ENCODE measurements around the gene HUS1B.

The HUS1B gene

DNA sequence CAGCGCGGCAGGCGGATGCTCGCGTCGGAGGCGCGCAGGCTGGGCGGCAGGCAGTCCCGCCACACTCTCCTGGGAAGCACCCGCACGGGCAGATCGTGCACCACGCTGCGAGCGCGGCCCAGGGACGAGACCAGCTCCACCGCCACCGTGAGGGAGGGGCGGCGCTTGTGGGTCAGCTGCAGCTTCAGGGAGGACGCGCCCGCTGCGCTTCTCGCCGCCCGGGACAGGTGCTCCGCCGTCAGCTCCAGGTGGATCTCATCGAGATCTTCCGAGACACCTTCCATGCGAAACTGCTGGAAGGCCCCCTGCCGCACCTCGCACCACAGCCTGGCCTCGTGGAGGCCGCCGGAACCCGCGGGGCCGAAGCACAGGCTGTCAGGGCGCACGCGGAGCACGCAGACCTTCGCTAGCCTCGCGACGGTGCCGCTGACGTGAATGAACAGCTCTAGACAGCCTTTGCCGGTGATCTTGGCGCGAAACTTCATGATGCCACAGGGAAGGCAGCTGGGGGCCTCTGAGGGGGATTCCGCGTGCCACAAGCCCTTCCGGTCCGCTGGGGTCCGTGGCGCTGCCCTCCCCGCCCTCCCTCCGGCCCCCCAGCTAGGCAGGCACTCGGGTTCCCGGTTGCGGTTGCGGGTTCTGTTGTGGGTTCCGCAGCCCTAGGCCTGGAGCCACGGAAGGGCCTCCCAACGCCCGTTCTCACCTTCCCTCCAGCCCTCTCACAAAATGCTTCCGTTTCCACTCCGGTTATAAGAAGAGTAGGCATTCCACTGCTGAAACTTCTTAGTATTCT lies at the start of gene HUS1B:
HUS1B (minus strand) TSS at position 641 of the 793 bp plus-strand sequence; CDS start at position 485, 156 bp downstream.
- DNase-seq (ENCODE audit: low read depth) = no peak
- H3K4me3 ChIP-seq (ENCODE audit: control insufficient read depth, low read depth, low read length) = no peak within 1 kb of the TSS
- TF ChIP-seq, protein P1, sequence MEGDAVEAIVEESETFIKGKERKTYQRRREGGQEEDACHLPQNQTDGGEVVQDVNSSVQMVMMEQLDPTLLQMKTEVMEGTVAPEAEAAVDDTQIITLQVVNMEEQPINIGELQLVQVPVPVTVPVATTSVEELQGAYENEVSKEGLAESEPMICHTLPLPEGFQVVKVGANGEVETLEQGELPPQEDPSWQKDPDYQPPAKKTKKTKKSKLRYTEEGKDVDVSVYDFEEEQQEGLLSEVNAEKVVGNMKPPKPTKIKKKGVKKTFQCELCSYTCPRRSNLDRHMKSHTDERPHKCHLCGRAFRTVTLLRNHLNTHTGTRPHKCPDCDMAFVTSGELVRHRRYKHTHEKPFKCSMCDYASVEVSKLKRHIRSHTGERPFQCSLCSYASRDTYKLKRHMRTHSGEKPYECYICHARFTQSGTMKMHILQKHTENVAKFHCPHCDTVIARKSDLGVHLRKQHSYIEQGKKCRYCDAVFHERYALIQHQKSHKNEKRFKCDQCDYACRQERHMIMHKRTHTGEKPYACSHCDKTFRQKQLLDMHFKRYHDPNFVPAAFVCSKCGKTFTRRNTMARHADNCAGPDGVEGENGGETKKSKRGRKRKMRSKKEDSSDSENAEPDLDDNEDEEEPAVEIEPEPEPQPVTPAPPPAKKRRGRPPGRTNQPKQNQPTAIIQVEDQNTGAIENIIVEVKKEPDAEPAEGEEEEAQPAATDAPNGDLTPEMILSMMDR (conservative IDR thresholded peaks at IDR 0.05; ENCODE audit: control insufficient read depth, insufficient read depth, low read depth, low read length) = no peak

DNA sequence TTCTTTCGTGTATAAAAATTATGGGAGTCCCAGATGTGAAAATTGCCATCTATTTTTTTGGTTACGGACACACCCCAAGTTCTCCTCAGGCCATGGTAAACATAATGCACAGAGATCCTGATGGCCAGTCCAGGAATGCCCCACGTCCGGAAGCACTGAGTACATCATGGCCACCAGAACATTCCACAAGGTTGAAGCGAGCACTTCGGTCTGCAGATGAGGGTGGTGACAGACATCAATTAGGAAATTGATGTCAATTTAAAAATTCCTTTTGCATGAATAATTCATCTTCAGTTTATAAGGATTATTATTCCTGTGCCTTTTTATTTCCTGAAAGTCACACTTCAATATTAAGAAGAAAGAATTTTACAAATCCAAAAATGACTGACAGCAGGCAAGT lies 49.2 kb upstream of the HUS1B start:
- TF ChIP-seq, protein P1 (conservative IDR thresholded peaks at IDR 0.05; ENCODE audit: control insufficient read depth, insufficient read depth, low read depth, low read length) = no peak
- no peak for DNase-seq (ENCODE audit: low read depth)
- H3K4me3 ChIP-seq (ENCODE audit: control insufficient read depth, low read depth, low read length) = no peak overlapping the region

DNA sequence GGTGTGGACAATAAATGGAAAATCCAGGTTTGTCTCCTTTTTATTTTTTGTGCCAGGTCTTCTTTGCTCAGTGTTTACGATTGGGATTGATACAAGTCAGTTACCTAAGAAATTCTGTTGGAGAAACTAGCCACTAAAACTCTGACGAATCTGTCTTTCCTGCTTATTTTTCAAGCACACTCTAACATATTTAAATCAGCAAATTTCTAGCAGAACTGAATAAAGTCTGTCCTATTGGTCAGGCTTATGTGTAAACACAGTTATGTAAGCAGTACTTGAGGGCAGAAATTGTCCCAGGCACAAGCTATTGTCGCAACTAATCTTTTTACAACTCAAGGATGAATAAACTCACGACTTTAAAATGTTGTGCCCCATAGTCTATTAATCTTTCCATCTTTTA lies 48.1 kb upstream of the HUS1B start:
- TF ChIP-seq, protein P1 (conservative IDR thresholded peaks at IDR 0.05; ENCODE audit: control insufficient read depth, insufficient read depth, low read depth, low read length) = no peak
- DNase-seq (ENCODE audit: low read depth) = no peak

DNA sequence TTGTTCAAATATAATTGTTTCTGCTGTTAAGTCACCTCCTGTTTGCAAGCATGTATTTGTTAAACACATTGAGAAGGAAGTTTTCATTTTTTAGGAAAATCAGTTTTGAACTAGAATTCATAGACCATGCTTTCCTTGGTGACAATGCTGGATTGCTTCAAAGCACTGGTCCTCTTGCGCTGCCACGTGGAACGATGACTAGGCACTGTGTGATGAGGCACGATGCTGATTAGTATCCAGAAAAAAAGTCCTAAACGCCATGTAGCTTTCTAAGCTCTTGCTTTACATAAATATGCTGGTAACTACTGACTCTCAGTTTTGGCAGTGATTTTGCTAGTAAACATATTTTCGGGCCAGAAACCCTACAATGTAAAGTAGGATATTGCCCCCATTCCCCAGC lies 47.1 kb upstream of the HUS1B start:
- DNase-seq (ENCODE audit: low read depth) = no peak
- TF ChIP-seq, protein P1 (conservative IDR thresholded peaks at IDR 0.05; ENCODE audit: control insufficient read depth, insufficient read depth, low read depth, low read length) = no peak

More for the DNA sequence above, 48.1 kb upstream of the HUS1B start:
- no peak overlapping the region for H3K4me3 ChIP-seq (ENCODE audit: control insufficient read depth, low read depth, low read length)

DNA sequence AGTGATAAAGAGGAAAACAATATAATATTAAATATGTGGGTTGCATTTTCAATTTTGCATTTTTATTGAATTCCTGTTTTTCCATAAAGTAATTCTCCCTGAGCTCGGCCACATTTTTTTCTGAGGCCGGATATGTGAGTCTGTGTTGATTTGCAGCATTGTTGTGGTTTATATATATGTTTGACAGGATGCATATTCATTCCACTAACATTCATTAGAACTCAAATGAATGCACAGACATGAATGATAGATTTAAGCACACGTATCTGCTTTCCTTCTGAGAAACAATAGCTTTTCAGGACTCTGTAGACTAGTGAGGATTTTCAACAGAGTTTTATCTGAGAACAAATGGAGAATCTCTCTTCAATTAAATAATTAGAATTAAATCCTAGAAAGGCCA lies 46.7 kb upstream of the HUS1B start:
- no peak overlapping the region for H3K4me3 ChIP-seq (ENCODE audit: control insufficient read depth, low read depth, low read length)
- TF ChIP-seq, protein P1 (conservative IDR thresholded peaks at IDR 0.05; ENCODE audit: control insufficient read depth, insufficient read depth, low read depth, low read length) = no peak
- no peak for DNase-seq (ENCODE audit: low read depth)

More for the DNA sequence above, 47.1 kb upstream of the HUS1B start:
- H3K4me3 ChIP-seq (ENCODE audit: control insufficient read depth, low read depth, low read length) = no peak overlapping the region

DNA sequence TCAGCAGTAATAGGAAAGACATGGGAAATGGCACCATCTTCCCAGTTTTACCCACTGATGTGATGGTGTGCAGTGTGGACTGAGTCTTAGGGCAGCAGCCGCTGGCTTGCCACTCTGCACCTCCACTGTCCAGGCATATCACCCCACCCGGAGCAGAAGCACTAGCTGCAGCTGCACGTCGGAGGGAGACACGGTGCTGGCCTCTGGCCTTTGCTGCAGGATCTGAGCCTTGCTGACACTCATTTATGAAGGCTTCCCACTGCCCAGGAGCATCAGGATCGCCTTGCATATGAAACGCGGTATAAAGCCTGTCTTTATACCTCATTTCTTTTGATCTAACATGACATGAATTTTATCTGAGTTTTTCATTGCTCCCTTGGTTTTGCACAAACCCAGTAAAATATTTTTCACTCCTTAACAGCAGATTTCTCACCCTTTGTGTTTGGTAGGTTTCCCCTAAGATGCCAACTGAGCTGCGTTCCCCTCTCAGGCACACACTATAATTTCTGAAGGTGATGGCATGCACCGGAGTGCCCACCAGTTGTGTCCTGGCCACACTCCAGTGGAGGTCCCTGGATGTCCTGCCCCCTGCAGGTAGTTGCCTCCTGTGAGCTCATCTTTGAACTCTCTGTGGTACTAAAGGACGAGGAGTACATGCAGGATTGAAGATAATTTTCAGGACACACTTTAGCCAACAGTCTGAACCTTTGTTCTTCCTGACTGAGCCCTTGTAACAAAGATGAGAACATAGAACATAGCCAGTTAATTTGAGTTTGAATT lies 45.0 kb upstream of the HUS1B start:
- no peak overlapping the region for H3K4me3 ChIP-seq (ENCODE audit: control insufficient read depth, low read depth, low read length)
- DNase-seq (ENCODE audit: low read depth) = no peak
- TF ChIP-seq, protein P1 (conservative IDR thresholded peaks at IDR 0.05; ENCODE audit: control insufficient read depth, insufficient read depth, low read depth, low read length) = peak; percentile 4

Data from fibroblast of mammary gland (primary cell).